Brain microvascular endothelial cell (primary cell): Measurements from ENCODE around the gene PGM2L1.

Experiments used
- DNase-seq: peaks from one replicate; pipeline ENCODE4 v3.0.0-alpha.2; 2020
- H3K27ac ChIP-seq: fragments of 250-450 bp; sonication (Bioruptor Pico); 2 replicates; pipeline ENCODE4 v1.5.1; 2020; ENCODE audit warnings: mild to moderate bottlenecking, moderate library complexity
- H3K27me3 ChIP-seq: fragments of 250-450 bp; sonication (Bioruptor Pico); replicated peaks from 2 replicates; pipeline ENCODE4 v1.5.1; 2020; ENCODE audit warnings: mild to moderate bottlenecking
- H3K36me3 ChIP-seq: fragments of 250-450 bp; sonication (Bioruptor Pico); replicated peaks from 2 replicates; pipeline ENCODE4 v1.5.1; 2020; ENCODE audit warnings: mild to moderate bottlenecking
- H3K4me3 ChIP-seq: 2 replicates; pipeline ENCODE4 v1.5.1; 2011; ENCODE audit warnings: low read depth, mild to moderate bottlenecking, control low read depth, low read length, moderate library complexity
- in situ Hi-C: cut with HindIII; loops from 2 replicates; pipeline ENCODE4 v1.10.0; 2017; ENCODE audit warnings: low sequenced_read_pairs, low pct_ligation_motif_present
- TF ChIP-seq, protein P1 (sequence below): IDR thresholded peaks from 2 replicates; pipeline ENCODE4 v1.5.1; 2011; ENCODE audit warnings: low read depth, mild to moderate bottlenecking, moderate library complexity, low read length, control low read depth, inconsistent platforms; ENCODE audit errors: missing control alignments

The PGM2L1 gene

DNA sequence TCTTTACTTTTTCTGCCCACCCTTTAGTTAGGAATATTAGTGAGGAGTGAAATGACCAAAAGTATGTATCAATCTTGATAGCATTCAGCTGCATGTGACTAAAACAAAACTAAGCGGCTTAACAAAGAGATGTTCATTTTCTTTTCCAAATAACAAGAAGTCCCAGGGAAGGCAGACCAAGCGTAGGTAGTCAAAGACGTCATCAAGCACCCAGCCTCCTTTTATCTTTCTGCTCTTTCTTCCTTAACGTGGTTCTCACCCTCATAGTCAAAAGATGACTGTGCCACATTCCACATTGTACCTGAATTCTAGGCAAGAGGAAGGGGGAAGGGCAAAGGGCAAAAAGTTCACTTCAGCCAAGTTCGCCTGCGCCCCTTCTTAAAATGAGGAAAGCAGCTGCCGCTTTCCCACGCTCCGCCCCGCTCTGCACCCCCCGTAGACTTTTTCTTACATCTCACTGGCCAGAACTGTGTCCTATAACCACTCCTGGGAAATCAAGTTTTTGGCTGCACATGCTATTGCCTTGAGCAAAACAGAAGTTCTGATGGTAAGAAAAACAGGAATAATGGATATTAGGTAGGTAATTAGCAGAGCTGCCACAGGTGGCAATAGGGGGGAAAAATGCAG is 14.6 kb upstream of the PGM2L1 start:
- DNase-seq: no peak
- Histone ChIP-seq H3K27ac (no peak overlapping the region), H3K27me3 (no peaks in the 10 kb centered on the region), H3K4me3 (no peak overlapping the region), H3K36me3 (no peaks in the 10 kb centered on the region)
- TF ChIP-seq, protein P1, sequence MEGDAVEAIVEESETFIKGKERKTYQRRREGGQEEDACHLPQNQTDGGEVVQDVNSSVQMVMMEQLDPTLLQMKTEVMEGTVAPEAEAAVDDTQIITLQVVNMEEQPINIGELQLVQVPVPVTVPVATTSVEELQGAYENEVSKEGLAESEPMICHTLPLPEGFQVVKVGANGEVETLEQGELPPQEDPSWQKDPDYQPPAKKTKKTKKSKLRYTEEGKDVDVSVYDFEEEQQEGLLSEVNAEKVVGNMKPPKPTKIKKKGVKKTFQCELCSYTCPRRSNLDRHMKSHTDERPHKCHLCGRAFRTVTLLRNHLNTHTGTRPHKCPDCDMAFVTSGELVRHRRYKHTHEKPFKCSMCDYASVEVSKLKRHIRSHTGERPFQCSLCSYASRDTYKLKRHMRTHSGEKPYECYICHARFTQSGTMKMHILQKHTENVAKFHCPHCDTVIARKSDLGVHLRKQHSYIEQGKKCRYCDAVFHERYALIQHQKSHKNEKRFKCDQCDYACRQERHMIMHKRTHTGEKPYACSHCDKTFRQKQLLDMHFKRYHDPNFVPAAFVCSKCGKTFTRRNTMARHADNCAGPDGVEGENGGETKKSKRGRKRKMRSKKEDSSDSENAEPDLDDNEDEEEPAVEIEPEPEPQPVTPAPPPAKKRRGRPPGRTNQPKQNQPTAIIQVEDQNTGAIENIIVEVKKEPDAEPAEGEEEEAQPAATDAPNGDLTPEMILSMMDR: no peak
- in situ Hi-C loops: no loop called here

DNA sequence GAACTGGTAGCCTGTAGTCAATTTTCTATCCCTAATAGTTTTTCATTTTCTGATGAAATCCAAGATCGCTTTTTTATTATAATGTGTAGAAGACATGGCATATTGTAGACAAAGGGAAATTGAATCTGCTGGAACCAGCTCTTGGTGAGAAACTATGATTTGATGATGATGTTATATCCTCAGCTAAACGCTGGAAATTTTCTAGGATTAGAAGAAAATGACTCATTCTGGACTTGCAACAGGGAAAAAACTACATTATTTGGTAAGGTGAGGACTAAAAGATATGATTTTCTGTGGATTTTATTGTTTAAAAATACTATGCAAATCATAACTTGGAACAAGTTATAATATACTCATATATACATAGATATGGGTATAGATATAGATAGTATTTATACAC is 14.1 kb upstream of the PGM2L1 start:
- in situ Hi-C loops: no loop called here
- Histone ChIP-seq H3K36me3 (no peaks in the 10 kb centered on the region), H3K27me3 (no peaks in the 10 kb centered on the region), H3K4me3 (no peak overlapping the region), H3K27ac (no peak overlapping the region)
- no peak for DNase-seq
- TF ChIP-seq, protein P1: no peak

GRCh38 chr11:74409633-74410032 is 11.4 kb upstream of the PGM2L1 start:
- Histone ChIP-seq H3K4me3 (no peak overlapping the region), H3K27me3 (no peaks in the 10 kb centered on the region), H3K36me3 (no peaks in the 10 kb centered on the region), H3K27ac (no peak overlapping the region)
- DNase-seq: no peak
- in situ Hi-C loops: no loop called here
- TF ChIP-seq, protein P1: no peak

DNA sequence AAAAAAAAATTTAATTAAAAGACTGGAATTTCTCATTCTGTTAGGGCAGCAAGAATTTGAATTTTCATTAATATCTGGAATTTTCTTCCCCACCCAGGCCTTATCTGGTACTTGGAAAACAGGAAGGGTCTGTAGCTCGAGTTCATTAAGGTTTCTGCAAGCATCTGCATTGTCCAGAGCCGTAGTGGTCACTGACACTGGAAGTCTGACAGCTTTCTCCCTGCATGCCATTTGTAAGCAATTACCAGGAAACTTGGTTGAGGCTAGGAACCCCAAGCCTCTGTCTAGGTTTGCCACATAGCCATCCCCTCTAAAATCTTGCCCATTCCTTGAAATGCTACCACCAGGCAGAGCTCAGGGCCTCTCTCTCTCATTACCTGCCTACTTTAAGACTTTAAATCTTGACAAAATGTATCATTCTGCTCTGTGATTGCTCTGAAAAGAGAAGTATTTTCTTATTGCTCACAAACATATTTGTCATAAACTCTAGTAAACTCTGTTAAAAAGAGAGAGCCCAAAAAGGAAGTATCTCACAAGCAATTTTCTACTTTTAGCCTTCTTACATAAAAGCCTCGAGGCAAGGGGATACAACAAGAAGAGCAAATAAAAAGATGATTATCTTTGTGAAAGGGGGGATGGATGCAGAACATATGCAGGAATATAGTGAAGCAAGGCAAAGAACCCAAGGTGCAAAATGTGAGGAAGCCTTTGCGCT is 5.5 kb upstream of the PGM2L1 start:
- Histone ChIP-seq H3K27ac (no peak overlapping the region), H3K27me3 (no peaks in the 10 kb centered on the region), H3K4me3 (no peak overlapping the region), H3K36me3 (no peaks in the 10 kb centered on the region)
- TF ChIP-seq, protein P1: no peak
- in situ Hi-C loops: no loop called here
- no peak for DNase-seq

GRCh38 chr11:74400606-74401005 is 2.4 kb upstream of the PGM2L1 start:
- no peak for DNase-seq
- Histone ChIP-seq H3K36me3 (no peaks in the 10 kb centered on the region), H3K27ac (no peak overlapping the region), H3K4me3 (no peak overlapping the region), H3K27me3 (no peaks in the 10 kb centered on the region)
- TF ChIP-seq, protein P1: no peak
- in situ Hi-C loops: no loop called here
